ENCODE data around the gene ANKRD44. TPM values are rescaled to one million over a fixed set of nuclear protein-coding genes. Genes with fewer than 3 reads are reported as not detected.

ANKRD44 gene
- total RNA-seq, 1 donor from 2014 or later = 9.7 TPM

- no peak for DNase-seq (ENCODE audit: low read depth)
Observed at GRCh38 chr2:196994764-196995163, 315.8 kb downstream of the ANKRD44 start.

GRCh38 chr2:196993617-196994016 lies 317.0 kb downstream of the ANKRD44 start:
- no peak for DNase-seq (ENCODE audit: low read depth)

- DNase-seq (ENCODE audit: low read depth) = no peak
Observed at GRCh38 chr2:196992466-196992865, 318.1 kb downstream of the ANKRD44 start.

- no peak for DNase-seq (ENCODE audit: low read depth)
Observed at GRCh38 chr2:196990788-196991461, 319.7 kb downstream of the ANKRD44 start.

GRCh38 chr2:196990092-196990491 lies 320.5 kb downstream of the ANKRD44 start:
- DNase-seq (ENCODE audit: low read depth) = no peak

GRCh38 chr2:196989496-196989895 lies 321.1 kb downstream of the ANKRD44 start:
- DNase-seq (ENCODE audit: low read depth) = no peak

GRCh38 chr2:196988639-196989038 lies 321.9 kb downstream of the ANKRD44 start:
- peak; percentile 22 for DNase-seq (ENCODE audit: low read depth)

- DNase-seq (ENCODE audit: low read depth) = peak; percentile 93
Observed at GRCh38 chr2:196987649-196988364, 322.8 kb downstream of the ANKRD44 start.

GRCh38 chr2:196987298-196987648 lies 323.3 kb downstream of the ANKRD44 start:
- no peak for DNase-seq (ENCODE audit: low read depth)

- DNase-seq (ENCODE audit: low read depth) = no peak
Observed at GRCh38 chr2:196985511-196986183, 324.9 kb downstream of the ANKRD44 start.

- no peak for DNase-seq (ENCODE audit: low read depth)
Observed at GRCh38 chr2:196984903-196985302, 325.7 kb downstream of the ANKRD44 start.

- DNase-seq (ENCODE audit: low read depth) = no peak
Observed at GRCh38 chr2:196983934-196984333, 326.6 kb downstream of the ANKRD44 start.

- DNase-seq (ENCODE audit: low read depth) = no peak
Observed at GRCh38 chr2:196980473-196980872, 330.1 kb downstream of the ANKRD44 start.

- DNase-seq (ENCODE audit: low read depth) = no peak
Observed at GRCh38 chr2:196980001-196980400, 330.6 kb downstream of the ANKRD44 start.

- no peak for DNase-seq (ENCODE audit: low read depth)
Observed at GRCh38 chr2:196977507-196977906, 333.1 kb downstream of the ANKRD44 start.

GRCh38 chr2:196974970-196975369 lies 335.6 kb downstream of the ANKRD44 start:
- DNase-seq (ENCODE audit: low read depth) = no peak

GRCh38 chr2:196971574-196972279 lies 338.9 kb downstream of the ANKRD44 start:
- DNase-seq (ENCODE audit: low read depth) = no peak

GRCh38 chr2:196970099-196970498 lies 340.5 kb downstream of the ANKRD44 start:
- DNase-seq (ENCODE audit: low read depth) = no peak

GRCh38 chr2:196968516-196968915 lies 342.1 kb downstream of the ANKRD44 start:
- DNase-seq (ENCODE audit: low read depth) = no peak

GRCh38 chr2:196967775-196968174 lies 342.8 kb downstream of the ANKRD44 start:
- DNase-seq (ENCODE audit: low read depth) = no peak

- peak; percentile 73 for DNase-seq (ENCODE audit: low read depth)
Observed at GRCh38 chr2:196967116-196967515, 343.5 kb downstream of the ANKRD44 start.

- DNase-seq (ENCODE audit: low read depth) = no peak
Observed at GRCh38 chr2:196966061-196966460, 344.5 kb downstream of the ANKRD44 start.

Data from myocyte (in vitro differentiated cells).